Endothelial cell of umbilical vein (primary cell): ENCODE data around the gene SLCO2A1. TPM values are rescaled to one million over a fixed set of nuclear protein-coding genes. Genes with fewer than 3 reads are reported as not detected.

ENCODE experiments used
- BruUV-seq: library from RNA; stranded (reverse); fragments of 400-500 nt; replicated peaks from 2 replicates; lab custom pipeline; 2021; lab: Mats Ljungman, UMichigan
- CTCF ChIA-PET: fragments of 300-600, 350-600 bp; sonication (Branson Sonifier 250); formaldehyde crosslinking; loops from one replicate; lab custom pipeline; 2021; ENCODE audit warnings: antibody characterized with exemption, inconsistent platforms; lab: Charles Lee
- POLR2A ChIA-PET: fragments of 300-600, 350-600 bp; sonication (Branson Sonifier 250); formaldehyde crosslinking; loops from one replicate; lab custom pipeline; 2021; ENCODE audit warnings: antibody characterized with exemption, inconsistent platforms; lab: Charles Lee
- DNase-seq: peaks from one replicate; pipeline ENCODE4 v3.0.0-alpha.2; 2011; ENCODE audit warnings: low read depth, low spot score
- FAIRE-seq: peaks from 2 replicates; lab custom pipeline; 2011; peaks lifted over from hg19 to GRCh38; lab: Jason Lieb, UNC
- H2AFZ ChIP-seq: 2 replicates; pipeline ENCODE4 v1.6.0; 2012; ENCODE audit warnings: low read depth, low read length, control low read depth, inconsistent platforms
- H3K27ac ChIP-seq: 2 replicates; pipeline ENCODE4 v1.5.1; 2011; ENCODE audit warnings: low read depth, mild to moderate bottlenecking, control low read depth, low read length, moderate library complexity; ENCODE audit not compliant: insufficient read depth
- H3K27me3 ChIP-seq, 2 experiments: 2 replicates each; pipeline versions ENCODE4 v1.6.0 to v1.6.1; 2011; ENCODE audit warnings: low read length in 2 of 2, mixed read lengths in 1 of 2; ENCODE audit not compliant: control insufficient read depth in 2 of 2, insufficient read depth in 2 of 2
- H3K36me3 ChIP-seq, 2 experiments: 2 replicates in 1 of 2; 3 replicates in 1 of 2; pipeline ENCODE4 v1.5.1; 2011; ENCODE audit warnings: low read length in 2 of 2, mild to moderate bottlenecking in 1 of 2, moderate library complexity in 1 of 2; ENCODE audit not compliant: control insufficient read depth in 2 of 2, insufficient read depth in 2 of 2; ENCODE audit errors: extremely low read depth in 1 of 2
- H3K4me1 ChIP-seq: 3 replicates; pipeline ENCODE4 v1.5.1; 2011; ENCODE audit warnings: mild to moderate bottlenecking, low read length; ENCODE audit not compliant: control insufficient read depth, insufficient read depth; ENCODE audit errors: extremely low read depth
- H3K4me2 ChIP-seq: 2 replicates; pipeline ENCODE4 v1.6.1; 2011; ENCODE audit warnings: low read length, control low read depth, mixed read lengths; ENCODE audit not compliant: insufficient read depth
- H3K4me3 ChIP-seq, 3 experiments: fragments of 200-600 bp in 1 of 3; sonication (generic), shearing (Covaris generic) in 1 of 3; replicated peaks in 1 of 3; 2 replicates each; pipeline ENCODE4 v1.5.1; 2011 to 2016; ENCODE audit warnings: control low read depth in 3 of 3, low read length in 3 of 3, mild to moderate bottlenecking in 2 of 3, inconsistent platforms in 1 of 3, low read depth in 1 of 3, moderate library complexity in 1 of 3; ENCODE audit not compliant: insufficient read depth in 1 of 3
- H3K79me2 ChIP-seq: 2 replicates; pipeline ENCODE4 v1.6.0; 2012; ENCODE audit warnings: low read length, inconsistent platforms; ENCODE audit not compliant: control insufficient read depth, insufficient read depth
- H3K9ac ChIP-seq: replicated peaks from 2 replicates; pipeline ENCODE3; 2011; ENCODE audit warnings: low read length, control low read depth; ENCODE audit not compliant: insufficient read depth; ENCODE audit errors: extremely low read depth
- H3K9me1 ChIP-seq: replicated peaks from 3 replicates; pipeline ENCODE4 v1.6.0; 2011; ENCODE audit warnings: mild to moderate bottlenecking, low read length; ENCODE audit not compliant: control insufficient read depth, insufficient read depth; ENCODE audit errors: extremely low read depth
- H3K9me3 ChIP-seq: replicated peaks from 2 replicates; pipeline ENCODE4 v1.5.1; 2012; ENCODE audit warnings: low read length, inconsistent platforms; ENCODE audit not compliant: control insufficient read depth, insufficient read depth
- H4K20me1 ChIP-seq: replicated peaks from 2 replicates; pipeline ENCODE3; 2011; ENCODE audit warnings: mild to moderate bottlenecking, low read length; ENCODE audit not compliant: control insufficient read depth, insufficient read depth; ENCODE audit errors: extremely low read depth
- EZH2 ChIP-seq: IDR thresholded peaks from 2 replicates; pipeline ENCODE4 v1.6.1; 2012; ENCODE audit warnings: borderline replicate concordance, low read depth, mild to moderate bottlenecking, moderate library complexity, low read length, inconsistent platforms; ENCODE audit not compliant: severe bottlenecking
- FOS ChIP-seq: IDR thresholded peaks from 2 replicates; pipeline ENCODE4 v1.6.1; 2011; ENCODE audit warnings: mild to moderate bottlenecking, low read length, moderate library complexity, borderline replicate concordance; ENCODE audit not compliant: insufficient read depth
- GATA2 ChIP-seq: IDR thresholded peaks from 2 replicates; pipeline ENCODE4 v1.7.0; 2011; ENCODE audit warnings: low read depth, mild to moderate bottlenecking, moderate library complexity, mixed read lengths, low read length; ENCODE audit not compliant: insufficient read length, insufficient read depth
- JUN ChIP-seq: IDR thresholded peaks from 2 replicates; pipeline ENCODE4 v1.6.1; 2011; ENCODE audit warnings: borderline replicate concordance, low read depth; ENCODE audit not compliant: insufficient read length, insufficient read depth
- MYC ChIP-seq: IDR thresholded peaks from one replicate; pipeline ENCODE4 v1.6.1; 2011; ENCODE audit warnings: mild to moderate bottlenecking, low read depth, low read length
- POLR2A ChIP-seq: IDR thresholded peaks from 2 replicates; pipeline ENCODE4 v1.6.1; 2012; ENCODE audit warnings: low read depth, mild to moderate bottlenecking, control low read depth, low read length
- POLR2AphosphoS5 ChIP-seq: IDR thresholded peaks from 2 replicates; pipeline ENCODE4 v1.6.1; 2012; ENCODE audit warnings: low read depth, mild to moderate bottlenecking, control low read depth, low read length, moderate library complexity; ENCODE audit not compliant: insufficient read depth
- dilution Hi-C: fragments of 300-500 bp; cut with MboI; formaldehyde crosslinking; loops from one replicate; pipeline ENCODE4 v1.15.0; 2019; ENCODE audit warnings: low sequenced_read_pairs; ENCODE audit not compliant: extremely low pct_ligation_motif_present
- intact Hi-C: fragments of 100-400 bp; cut with micrococcal nuclease; formaldehyde crosslinking; loops from one replicate; pipeline ENCODE4 v1.10.0; 2022
- polyA plus RNA-seq, 4 experiments: library from polyadenylated mRNA; depleted of rRNA in 3 of 4; stranded (reverse) in 3 of 4; unstranded in 1 of 4; fragments of >200 nt; gene quantifications; 2 replicates each; pipeline versions ENCODE4 v1.2.1 to v1.2.3, GENCODE V29; 2011 to 2012; ENCODE audit warnings: missing spikeins in 1 of 4
- total RNA-seq: library from RNA; stranded (reverse); gene quantifications from 2 replicates; pipeline ENCODE4 v1.2.3, GENCODE V29; 2021
- TF ChIP-seq, protein P1 (sequence below), 2 donors: IDR thresholded peaks; 1 replicate in 1 of 2; 2 replicates in 1 of 2; pipeline ENCODE4 v1.5.1; 2011; ENCODE audit warnings: low read length in 2 of 2, mild to moderate bottlenecking in 2 of 2, moderate library complexity in 2 of 2, control low read depth in 1 of 2, inconsistent platforms in 1 of 2, low read depth in 1 of 2; ENCODE audit not compliant: insufficient read depth in 1 of 2; ENCODE audit errors: extremely low read depth in 1 of 2
- TF ChIP-seq, protein P2 (sequence below): IDR thresholded peaks from 2 replicates; pipeline ENCODE4 v1.6.1; 2011; ENCODE audit not compliant: insufficient read depth, insufficient read length

The SLCO2A1 gene
- total and polyA plus RNA-seq, 2 donors (not counting 3 experiments of a cell fraction or from before 2014, with no cell fraction given) = 1.4 to 11.9 TPM

DNA sequence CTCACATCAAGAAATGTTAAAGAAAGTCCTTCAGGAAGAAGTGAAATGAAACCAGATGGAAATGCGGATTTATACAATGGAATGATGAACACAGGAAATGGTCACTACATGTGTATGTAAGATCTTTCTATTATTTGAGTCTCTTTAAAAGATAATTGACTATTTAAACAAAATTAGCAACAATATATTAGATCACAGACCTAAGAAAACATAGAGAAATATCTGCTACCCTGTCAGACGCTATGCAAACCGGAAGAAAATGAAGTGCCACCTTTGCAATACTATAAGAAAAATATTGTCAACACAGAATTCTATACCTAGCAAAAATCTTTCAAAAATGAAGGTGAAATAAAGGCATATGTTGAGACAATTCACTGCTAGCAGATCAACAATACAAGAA, 151.2 kb downstream of the SLCO2A1 start:
- POLR2A ChIA-PET = no interaction called here

More for the DNA sequence above, 151.2 kb downstream of the SLCO2A1 start:
- H3K9me1 ChIP-seq = no peaks in the 10 kb centered on the region
- TF ChIP-seq EZH2 (no peak), FOS (no peak), POLR2AphosphoS5 (no peak), GATA2 (no peak), JUN (no peak), MYC (no peak), POLR2A (no peak)
- TF ChIP-seq, protein P1, sequence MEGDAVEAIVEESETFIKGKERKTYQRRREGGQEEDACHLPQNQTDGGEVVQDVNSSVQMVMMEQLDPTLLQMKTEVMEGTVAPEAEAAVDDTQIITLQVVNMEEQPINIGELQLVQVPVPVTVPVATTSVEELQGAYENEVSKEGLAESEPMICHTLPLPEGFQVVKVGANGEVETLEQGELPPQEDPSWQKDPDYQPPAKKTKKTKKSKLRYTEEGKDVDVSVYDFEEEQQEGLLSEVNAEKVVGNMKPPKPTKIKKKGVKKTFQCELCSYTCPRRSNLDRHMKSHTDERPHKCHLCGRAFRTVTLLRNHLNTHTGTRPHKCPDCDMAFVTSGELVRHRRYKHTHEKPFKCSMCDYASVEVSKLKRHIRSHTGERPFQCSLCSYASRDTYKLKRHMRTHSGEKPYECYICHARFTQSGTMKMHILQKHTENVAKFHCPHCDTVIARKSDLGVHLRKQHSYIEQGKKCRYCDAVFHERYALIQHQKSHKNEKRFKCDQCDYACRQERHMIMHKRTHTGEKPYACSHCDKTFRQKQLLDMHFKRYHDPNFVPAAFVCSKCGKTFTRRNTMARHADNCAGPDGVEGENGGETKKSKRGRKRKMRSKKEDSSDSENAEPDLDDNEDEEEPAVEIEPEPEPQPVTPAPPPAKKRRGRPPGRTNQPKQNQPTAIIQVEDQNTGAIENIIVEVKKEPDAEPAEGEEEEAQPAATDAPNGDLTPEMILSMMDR (IDR thresholded peaks at IDR 0.05; ENCODE audit: extremely low read depth in 1 of 2, insufficient read depth in 1 of 2, low read depth in 1 of 2, low read length in 2 of 2) = no peak
- TF ChIP-seq, protein P2, sequence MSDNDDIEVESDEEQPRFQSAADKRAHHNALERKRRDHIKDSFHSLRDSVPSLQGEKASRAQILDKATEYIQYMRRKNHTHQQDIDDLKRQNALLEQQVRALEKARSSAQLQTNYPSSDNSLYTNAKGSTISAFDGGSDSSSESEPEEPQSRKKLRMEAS = no peak
- H3K9me3 ChIP-seq = no peaks in the 10 kb centered on the region
- CTCF ChIA-PET = interaction anchor here (1.3 kb wide), 1 partner anchor 9 kb away, joined by 3 read pairs; no protein-coding TSS in a partner anchor
- H3K79me2 ChIP-seq = no peaks in the 10 kb centered on the region
- intact Hi-C loops = no loop called here
- H3K4me3 ChIP-seq = no peak overlapping the region
- H3K9ac ChIP-seq = no peak overlapping the region
- dilution Hi-C loops = no loop called here
- BruUV-seq = no TSS peak
- no peak overlapping the region for H3K27ac ChIP-seq
- no peak for FAIRE-seq
- no peak overlapping the region for H2AFZ ChIP-seq
- H3K4me2 ChIP-seq = no peak overlapping the region
- H3K36me3 ChIP-seq = no peaks in the 10 kb centered on the region
- no peaks in the 10 kb centered on the region for H3K27me3 ChIP-seq
- peaks cover 9% of the 10 kb centered on the region for H3K4me1 ChIP-seq
- H4K20me1 ChIP-seq = no peaks in the 10 kb centered on the region
- DNase-seq = no peak

Other genes starting within 250 kb of the SLCO2A1 start
- gene SRPRB, start 224.1 kb downstream of the SLCO2A1 start, total RNA-seq = 59.5 and 69.2 TPM in 2 replicates
- 22.7 and 33.0 TPM in 2 replicates for gene SRPRB, start 224.1 kb downstream of the SLCO2A1 start, polyA plus RNA-seq
- 5.0 and 6.7 TPM in 2 replicates for gene RAB6B, start 134.0 kb downstream of the SLCO2A1 start, total RNA-seq
- gene RAB6B, start 134.0 kb downstream of the SLCO2A1 start, polyA plus RNA-seq = 1.7 and 2.1 TPM in 2 replicates
- gene RYK, start 220.9 kb upstream of the SLCO2A1 start, total RNA-seq = 44.1 and 48.3 TPM in 2 replicates
- gene RYK, start 220.9 kb upstream of the SLCO2A1 start, polyA plus RNA-seq = 23.7 and 23.8 TPM in 2 replicates